Astrocyte (in vitro differentiated cells and primary cell): ENCODE data around the gene WNT11. TPM values are rescaled to one million over a fixed set of nuclear protein-coding genes. Genes with fewer than 3 reads are reported as not detected.

ENCODE experiments used
- DNase-seq: peaks from one replicate; pipeline ENCODE4 v3.0.0-alpha.2; 2010; ENCODE audit warnings: low read depth
- FAIRE-seq: peaks from 2 replicates; lab custom pipeline; 2011; peaks lifted over from hg19 to GRCh38; lab: Jason Lieb, UNC
- H2AFZ ChIP-seq: 2 replicates; pipeline ENCODE4 v1.6.0; 2012; ENCODE audit warnings: low read depth, low read length, inconsistent platforms
- H3K27ac ChIP-seq: 2 replicates; pipeline ENCODE4 v1.5.1; 2011; ENCODE audit warnings: low read depth, low read length, inconsistent platforms
- H3K27me3 ChIP-seq: 2 replicates; pipeline ENCODE4 v1.6.0; 2011; ENCODE audit warnings: low read length, inconsistent platforms; ENCODE audit not compliant: insufficient read depth
- H3K36me3 ChIP-seq: 2 replicates; pipeline ENCODE4 v1.5.1; 2011; ENCODE audit warnings: low read length, inconsistent platforms; ENCODE audit not compliant: insufficient read depth
- H3K4me1 ChIP-seq: 2 replicates; pipeline ENCODE4 v1.5.1; 2011; ENCODE audit warnings: low read length, inconsistent platforms; ENCODE audit not compliant: insufficient read depth
- H3K4me2 ChIP-seq: 2 replicates; pipeline ENCODE4 v1.6.0; 2012; ENCODE audit warnings: low read length, inconsistent platforms
- H3K4me3 ChIP-seq: 2 replicates; pipeline ENCODE4 v1.5.1; 2011; ENCODE audit warnings: low read depth, mild to moderate bottlenecking, low read length, inconsistent platforms; ENCODE audit not compliant: insufficient read depth
- H3K79me2 ChIP-seq: 2 replicates; pipeline ENCODE4 v1.6.0; 2012; ENCODE audit warnings: mild to moderate bottlenecking, low read length, inconsistent platforms; ENCODE audit not compliant: insufficient read depth
- H3K9ac ChIP-seq: 2 replicates; pipeline ENCODE4 v1.6.0; 2012; ENCODE audit warnings: mild to moderate bottlenecking, low read length, inconsistent platforms
- H3K9me3 ChIP-seq: 2 replicates; pipeline ENCODE4 v1.5.1; 2012; ENCODE audit warnings: low read depth, mild to moderate bottlenecking, low read length, inconsistent platforms; ENCODE audit not compliant: insufficient read depth
- H4K20me1 ChIP-seq: 2 replicates; pipeline ENCODE4 v1.6.0; 2012; ENCODE audit warnings: low read length, inconsistent platforms; ENCODE audit not compliant: insufficient read depth
- H3K27ac Mint-ChIP-seq: one replicate; pipeline ENCODE4 v1.8.0; 2021; ENCODE audit warnings: mild to moderate bottlenecking, mixed read lengths; ENCODE audit not compliant: unreplicated experiment
- H3K27me3 Mint-ChIP-seq: one replicate; pipeline ENCODE4 v1.8.0; 2021; ENCODE audit warnings: low read depth, mixed read lengths; ENCODE audit not compliant: unreplicated experiment
- H3K36me3 Mint-ChIP-seq: one replicate; pipeline ENCODE4 v1.8.0; 2021; ENCODE audit warnings: low read depth, mixed read lengths; ENCODE audit not compliant: unreplicated experiment
- H3K4me1 Mint-ChIP-seq: one replicate; pipeline ENCODE4 v1.8.0; 2021; ENCODE audit warnings: low read depth, mixed read lengths; ENCODE audit not compliant: unreplicated experiment
- H3K4me3 Mint-ChIP-seq: one replicate; pipeline ENCODE4 v1.8.0; 2021; ENCODE audit warnings: mild to moderate bottlenecking, moderate library complexity, mixed read lengths; ENCODE audit not compliant: unreplicated experiment
- H3K9me3 Mint-ChIP-seq: one replicate; pipeline ENCODE4 v1.8.0; 2021; ENCODE audit warnings: mild to moderate bottlenecking, mixed read lengths; ENCODE audit not compliant: unreplicated experiment
- EZH2 ChIP-seq: IDR thresholded peaks from 2 replicates; pipeline ENCODE4 v1.6.1; 2012; ENCODE audit warnings: mild to moderate bottlenecking, low read length, inconsistent platforms; ENCODE audit not compliant: insufficient read depth
- total RNA-seq: library from RNA; stranded (reverse); gene quantifications from 2 replicates; pipeline ENCODE4 v1.2.1, GENCODE V29; 2021
- TF ChIP-seq, protein P1 (sequence below): IDR thresholded peaks from 2 replicates; pipeline ENCODE4 v1.5.1; 2011; ENCODE audit warnings: low read depth, mild to moderate bottlenecking, inconsistent platforms, low read length, moderate library complexity; ENCODE audit not compliant: insufficient read depth

The WNT11 gene
- total RNA-seq, 1 donor from 2014 or later, result 1.3 TPM

GRCh38 chr11:76139314-76139713 lies 67.0 kb downstream of the WNT11 start:
- no peak for FAIRE-seq
- Histone ChIP-seq H2AFZ (no peak overlapping the region), H3K36me3 (peaks cover 3% of the 10 kb centered on the region), H4K20me1 (no peaks in the 10 kb centered on the region), H3K4me3 (no peak overlapping the region), H3K27ac (no peak overlapping the region), H3K4me1 (no peaks in the 10 kb centered on the region), H3K27me3 (no peaks in the 10 kb centered on the region), H3K4me2 (no peak overlapping the region), H3K9ac (no peak overlapping the region), H3K9me3 (no peaks in the 10 kb centered on the region), H3K79me2 (no peaks in the 10 kb centered on the region)
- Mint-ChIP-seq H3K9me3 (peaks cover 2% of the 10 kb centered on the region), H3K4me1 (peaks cover 12% of the 10 kb centered on the region), H3K4me3 (no peak overlapping the region), H3K36me3 (peaks cover 9% of the 10 kb centered on the region), H3K27ac (no peak overlapping the region), H3K27me3 (no peaks in the 10 kb centered on the region)
- TF ChIP-seq EZH2, result no peak
- TF ChIP-seq, protein P1, sequence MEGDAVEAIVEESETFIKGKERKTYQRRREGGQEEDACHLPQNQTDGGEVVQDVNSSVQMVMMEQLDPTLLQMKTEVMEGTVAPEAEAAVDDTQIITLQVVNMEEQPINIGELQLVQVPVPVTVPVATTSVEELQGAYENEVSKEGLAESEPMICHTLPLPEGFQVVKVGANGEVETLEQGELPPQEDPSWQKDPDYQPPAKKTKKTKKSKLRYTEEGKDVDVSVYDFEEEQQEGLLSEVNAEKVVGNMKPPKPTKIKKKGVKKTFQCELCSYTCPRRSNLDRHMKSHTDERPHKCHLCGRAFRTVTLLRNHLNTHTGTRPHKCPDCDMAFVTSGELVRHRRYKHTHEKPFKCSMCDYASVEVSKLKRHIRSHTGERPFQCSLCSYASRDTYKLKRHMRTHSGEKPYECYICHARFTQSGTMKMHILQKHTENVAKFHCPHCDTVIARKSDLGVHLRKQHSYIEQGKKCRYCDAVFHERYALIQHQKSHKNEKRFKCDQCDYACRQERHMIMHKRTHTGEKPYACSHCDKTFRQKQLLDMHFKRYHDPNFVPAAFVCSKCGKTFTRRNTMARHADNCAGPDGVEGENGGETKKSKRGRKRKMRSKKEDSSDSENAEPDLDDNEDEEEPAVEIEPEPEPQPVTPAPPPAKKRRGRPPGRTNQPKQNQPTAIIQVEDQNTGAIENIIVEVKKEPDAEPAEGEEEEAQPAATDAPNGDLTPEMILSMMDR, result no peak
- no peak for DNase-seq

Other genes with a start within 250 kb of the WNT11 start
- 30.3 and 31.3 TPM in 2 replicates for gene THAP12, start 174.6 kb upstream of the WNT11 start, total RNA-seq
- gene GVQW3, start 174.8 kb upstream of the WNT11 start, total RNA-seq, result 2.0 TPM in 2 replicates
- 18.8 and 18.9 TPM in 2 replicates for gene EMSY, start 238.5 kb upstream of the WNT11 start, total RNA-seq